Dendritic cell treated with granulocyte-macrophage colony-stimulating factor and Interleukin-4, amounts not matched to agents 40 ng/mL and 50 ng/mL, for 4 days (primary cell): ENCODE results near the gene GDF15.
"Not testable (repeated sequence)": the region's sequence is repeated elsewhere in the genome, so short reads cannot be mapped to it uniquely, and the experiment has no call there.

Source experiments
- H3K27ac Mint-ChIP-seq: one replicate; pipeline ENCODE4 v1.8.0; 2022; ENCODE audit warnings: mild to moderate bottlenecking, mixed read lengths
- H3K27me3 Mint-ChIP-seq: one replicate; pipeline ENCODE4 v1.8.0; 2022; ENCODE audit warnings: mild to moderate bottlenecking, mixed read lengths
- H3K36me3 Mint-ChIP-seq: one replicate; pipeline ENCODE4 v1.8.0; 2022; ENCODE audit warnings: low read depth, mixed read lengths
- H3K4me1 Mint-ChIP-seq: one replicate; pipeline ENCODE4 v1.8.0; 2022; ENCODE audit warnings: low read depth, mixed read lengths
- H3K4me3 Mint-ChIP-seq: one replicate; pipeline ENCODE4 v1.8.0; 2022; ENCODE audit warnings: mild to moderate bottlenecking, moderate library complexity, mixed read lengths
- H3K9me3 Mint-ChIP-seq: one replicate; pipeline ENCODE4 v1.8.0; 2022; ENCODE audit warnings: mixed read lengths
- intact Hi-C: fragments of 100-400 bp; cut with micrococcal nuclease; formaldehyde crosslinking; loops from one replicate; pipeline ENCODE4 v1.15.0; 2022

The GDF15 gene

GRCh38 chr19:18391509-18392075, 5.6 kb downstream of the GDF15 start:
- intact Hi-C loops, result loop anchor here (1.0 kb wide), 1 partner anchor 10 kb away; no protein-coding TSS in a partner anchor
- Mint-ChIP-seq H3K27ac (peak overlapping the region; percentile 96), H3K4me1 (peaks cover 94% of the 10 kb centered on the region), H3K4me3 (no peak overlapping the region), H3K27me3 (no peaks in the 10 kb centered on the region), H3K9me3 (no peaks in the 10 kb centered on the region), H3K36me3 (peaks cover 70% of the 10 kb centered on the region)

DNA sequence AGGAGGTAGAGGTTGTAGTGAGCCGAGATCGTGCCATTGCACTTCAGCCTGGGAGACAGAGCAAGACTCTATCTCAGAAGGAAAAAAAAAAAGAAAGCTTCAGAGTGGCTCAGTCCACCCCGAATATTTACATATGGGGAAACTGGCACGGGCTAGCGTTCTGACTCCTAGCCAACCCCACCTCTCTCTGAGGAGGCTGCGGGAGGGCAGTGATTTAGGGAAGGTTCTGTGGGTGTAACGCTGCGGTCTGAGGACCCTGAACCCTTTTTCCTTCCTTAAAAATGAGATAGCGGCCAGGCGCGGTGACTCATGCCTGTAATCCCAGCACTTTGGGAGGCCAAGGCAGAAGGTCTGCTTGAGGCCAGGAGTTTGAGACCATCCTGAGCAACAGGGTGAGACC, 6.5 kb downstream of the GDF15 start:
- Mint-ChIP-seq H3K4me1 (peaks cover 98% of the 10 kb centered on the region), H3K9me3 (no peaks in the 10 kb centered on the region), H3K27me3 (no peaks in the 10 kb centered on the region), H3K27ac (peak overlapping the region; percentile 96), H3K36me3 (peaks cover 78% of the 10 kb centered on the region), H3K4me3 (peak overlapping the region; percentile 95)
- intact Hi-C loops, result loop anchor here (1.0 kb wide), 1 partner anchor 9 kb away; no protein-coding TSS in a partner anchor

DNA sequence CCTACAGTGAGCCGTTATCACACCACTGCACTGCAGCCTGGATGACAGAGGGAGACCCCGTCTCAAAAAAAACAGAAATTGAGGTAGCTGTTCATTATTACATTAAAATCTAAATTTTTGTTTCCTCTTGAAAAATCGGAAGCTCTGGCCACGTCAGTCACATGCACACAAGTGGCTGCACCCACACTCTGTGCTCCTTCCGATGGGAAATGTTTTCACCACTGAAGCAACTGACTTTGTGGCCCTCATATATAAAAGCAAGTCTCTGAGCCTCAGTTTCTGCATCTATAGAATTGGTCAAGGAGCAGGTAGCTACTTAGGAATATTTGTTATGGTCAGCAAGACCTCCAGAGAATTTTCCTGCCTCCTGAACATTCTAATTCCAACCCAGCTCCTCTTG, 7.0 kb downstream of the GDF15 start:
- Mint-ChIP-seq H3K27me3 (no peaks in the 10 kb centered on the region), H3K4me1 (peaks cover 98% of the 10 kb centered on the region), H3K36me3 (peaks cover 83% of the 10 kb centered on the region), H3K4me3 (peak overlapping the region; percentile 95), H3K27ac (peak overlapping the region; percentile 96), H3K9me3 (no peaks in the 10 kb centered on the region)
- intact Hi-C loops, result loop anchor here (1.0 kb wide), 1 partner anchor 8 kb away; no protein-coding TSS in a partner anchor

DNA sequence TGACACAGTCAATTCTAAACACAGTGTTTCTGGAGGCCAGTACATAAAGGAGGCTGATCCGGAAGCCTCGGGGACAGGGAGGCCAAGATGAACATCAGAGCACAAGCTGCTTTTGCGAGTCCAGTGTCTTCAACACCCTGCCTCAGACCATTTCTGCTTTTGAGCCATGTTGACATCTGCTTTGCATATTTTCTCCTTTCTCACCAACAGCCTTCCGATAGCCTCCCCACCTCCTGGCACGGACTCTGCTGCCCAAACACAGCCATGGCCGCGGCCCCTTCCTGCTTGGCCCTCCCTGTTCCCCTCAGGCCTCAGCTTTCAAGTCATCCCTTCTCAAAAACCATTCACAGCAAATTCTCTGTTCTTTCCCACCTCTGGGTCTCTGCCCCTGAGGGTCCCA, 7.9 kb downstream of the GDF15 start:
- no peaks in the 10 kb centered on the region for H3K9me3 Mint-ChIP-seq
- no peaks in the 10 kb centered on the region for H3K27me3 Mint-ChIP-seq

DNA sequence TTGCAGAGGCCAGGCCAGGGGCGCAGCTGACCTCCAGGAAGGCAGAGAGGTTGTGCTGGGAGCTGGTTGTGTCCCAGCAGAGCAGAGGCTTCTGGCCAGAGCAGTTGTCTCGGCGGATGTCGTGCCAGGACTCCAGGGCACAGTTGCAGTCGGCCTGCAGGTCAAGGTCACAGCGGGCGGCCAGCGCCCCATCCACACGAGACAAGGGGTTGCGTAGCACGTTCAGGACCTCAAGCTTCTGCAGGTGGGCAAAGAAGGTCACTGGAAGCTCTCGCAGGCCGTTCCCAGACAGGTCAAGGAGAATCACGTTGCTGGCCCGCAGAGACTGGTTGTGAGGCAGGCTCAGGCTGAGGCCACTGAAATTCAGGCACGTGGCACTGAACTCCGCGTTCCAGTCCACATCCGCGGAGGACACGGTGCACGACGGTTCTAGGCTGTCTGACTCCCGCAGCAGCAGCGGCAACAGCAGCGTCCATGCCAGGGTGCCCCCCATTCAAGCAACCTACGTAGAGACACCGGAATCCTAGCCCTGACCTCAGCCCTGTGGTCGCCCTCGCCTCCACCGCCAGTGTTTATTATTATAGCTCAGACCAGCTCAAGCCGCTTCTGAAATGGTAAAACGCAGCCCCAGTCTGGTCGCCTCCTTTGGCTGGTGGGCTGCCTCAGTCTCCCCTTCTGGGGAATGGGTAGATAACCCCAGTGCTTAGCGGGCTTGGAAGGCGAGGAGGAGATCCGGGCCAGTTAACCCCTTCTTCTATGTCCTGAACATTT, 10.7 kb downstream of the GDF15 start:
- Mint-ChIP-seq H3K4me1 (peaks cover 84% of the 10 kb centered on the region), H3K27ac (peak overlapping the region; percentile 96), H3K9me3 (no peaks in the 10 kb centered on the region), H3K27me3 (no peaks in the 10 kb centered on the region), H3K36me3 (peaks cover 58% of the 10 kb centered on the region), H3K4me3 (peak overlapping the region; percentile 95)
- intact Hi-C loops, result no loop called here

More for the DNA sequence above, 7.9 kb downstream of the GDF15 start:
- H3K4me1 Mint-ChIP-seq, result peaks cover 95% of the 10 kb centered on the region
- H3K36me3 Mint-ChIP-seq, result peaks cover 85% of the 10 kb centered on the region
- intact Hi-C loops, result no loop called here
- H3K4me3 Mint-ChIP-seq, result peak overlapping the region; percentile 95
- peak overlapping the region; percentile 96 for H3K27ac Mint-ChIP-seq

GRCh38 chr19:18397242-18398202, 11.6 kb downstream of the GDF15 start, which contains the start of gene LRRC25:
LRRC25 (minus strand) TSS chr19:18397622; CDS start chr19:18396963, 659 bp downstream.
- intact Hi-C loops, result no loop called here
- H3K4me1 Mint-ChIP-seq, result peaks cover 84% of the 10 kb centered on the region
- H3K4me3 Mint-ChIP-seq, result peak within 1 kb of the TSS; percentile 95
- H3K36me3 Mint-ChIP-seq, result peaks cover 51% of the 10 kb centered on the region
- H3K9me3 Mint-ChIP-seq, result no peaks in the 10 kb centered on the region
- H3K27me3 Mint-ChIP-seq, result no peaks in the 10 kb centered on the region
- peak within 1 kb of the TSS; percentile 96 for H3K27ac Mint-ChIP-seq

- Mint-ChIP-seq H3K4me3 (peak overlapping the region; percentile 9), H3K4me1 (peaks cover 81% of the 10 kb centered on the region), H3K9me3 (no peaks in the 10 kb centered on the region), H3K27ac (peak overlapping the region; percentile 96), H3K27me3 (no peaks in the 10 kb centered on the region), H3K36me3 (peaks cover 40% of the 10 kb centered on the region)
- intact Hi-C loops, result no loop called here
These were observed 13.1 kb downstream of the GDF15 start for GRCh38 chr19:18399008-18399407.

DNA sequence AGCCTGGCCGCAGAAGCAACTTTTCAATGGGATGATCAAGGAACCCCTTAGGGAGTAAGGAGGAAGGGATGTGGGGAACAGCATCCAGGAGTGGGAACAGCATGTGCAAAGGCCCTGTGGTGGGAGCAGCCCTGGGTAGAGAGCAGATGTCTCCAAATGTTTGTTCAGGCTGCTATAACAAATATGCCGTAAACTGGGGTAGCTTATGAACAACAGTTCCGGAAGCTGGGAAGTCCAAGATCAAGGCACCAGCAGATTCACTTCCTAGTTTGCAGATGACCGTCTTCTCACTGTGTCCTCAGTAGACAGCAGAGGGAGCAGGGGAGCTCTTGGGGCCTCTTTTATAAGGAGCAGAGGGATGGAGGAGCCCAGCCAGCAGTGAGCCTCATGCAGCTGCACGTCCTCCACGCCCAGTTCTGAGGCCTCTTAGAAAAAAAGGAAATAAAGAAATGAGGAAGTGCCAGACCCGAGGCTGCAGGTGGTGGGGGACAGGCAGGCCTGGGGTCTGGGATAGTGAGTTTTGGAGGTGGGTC, 15.7 kb downstream of the GDF15 start:
- Mint-ChIP-seq H3K36me3 (peaks cover 14% of the 10 kb centered on the region), H3K27ac (peak overlapping the region; percentile 90), H3K27me3 (no peaks in the 10 kb centered on the region), H3K9me3 (no peaks in the 10 kb centered on the region), H3K4me1 (peaks cover 60% of the 10 kb centered on the region), H3K4me3 (peak overlapping the region; percentile 62)
- intact Hi-C loops, result loop anchor here (1.0 kb wide), 1 partner anchor 9 kb away; no protein-coding TSS in a partner anchor

DNA sequence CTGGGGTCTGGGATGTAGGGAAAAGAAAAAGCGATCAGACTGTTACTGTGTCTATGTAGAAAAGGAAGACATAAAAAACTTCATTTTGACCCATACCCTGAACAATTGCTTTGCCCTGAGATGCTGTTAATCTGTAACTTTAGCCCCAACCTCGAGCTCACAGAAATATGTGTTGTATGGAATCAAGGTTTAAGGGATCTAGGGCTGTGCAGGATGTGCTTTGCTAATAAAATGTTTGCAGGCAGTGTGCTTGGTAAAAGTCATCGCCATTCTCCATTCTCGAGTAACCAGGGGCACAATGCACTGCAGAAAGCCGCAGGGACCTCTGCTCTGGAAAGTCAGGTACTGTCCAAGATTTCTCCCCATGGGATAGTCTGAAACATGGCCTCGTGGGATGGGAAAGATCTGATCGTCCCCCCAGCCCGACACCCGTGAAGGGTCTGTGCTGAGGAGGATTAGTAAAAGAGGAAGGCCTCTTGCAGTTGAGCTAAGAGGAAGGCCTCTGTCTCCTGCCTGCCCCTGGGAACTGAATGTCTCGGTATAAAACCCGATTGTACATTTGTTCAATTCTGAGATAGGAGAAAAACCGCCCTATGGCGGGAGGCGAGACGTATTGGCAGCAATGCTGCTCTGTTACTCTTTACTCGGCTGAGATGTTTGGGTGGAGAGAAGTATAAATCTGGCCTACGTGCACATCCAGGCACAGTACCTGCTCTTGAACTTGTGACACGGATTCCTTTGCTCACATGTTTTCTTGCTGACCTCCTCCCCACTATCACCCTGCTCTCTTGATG, 16.7 kb downstream of the GDF15 start:
- Mint-ChIP-seq H3K27ac (peak overlapping the region; percentile 90), H3K4me1 (peaks cover 51% of the 10 kb centered on the region), H3K4me3 (peak overlapping the region; percentile 50)
- H3K36me3 Mint-ChIP-seq, H3K27me3 Mint-ChIP-seq, intact Hi-C loops, H3K9me3 Mint-ChIP-seq: not testable (repeated sequence)

GRCh38 chr19:18405754-18406153, 19.8 kb downstream of the GDF15 start:
- not testable (repeated sequence) for H3K27ac Mint-ChIP-seq, H3K9me3 Mint-ChIP-seq, H3K4me3 Mint-ChIP-seq

DNA sequence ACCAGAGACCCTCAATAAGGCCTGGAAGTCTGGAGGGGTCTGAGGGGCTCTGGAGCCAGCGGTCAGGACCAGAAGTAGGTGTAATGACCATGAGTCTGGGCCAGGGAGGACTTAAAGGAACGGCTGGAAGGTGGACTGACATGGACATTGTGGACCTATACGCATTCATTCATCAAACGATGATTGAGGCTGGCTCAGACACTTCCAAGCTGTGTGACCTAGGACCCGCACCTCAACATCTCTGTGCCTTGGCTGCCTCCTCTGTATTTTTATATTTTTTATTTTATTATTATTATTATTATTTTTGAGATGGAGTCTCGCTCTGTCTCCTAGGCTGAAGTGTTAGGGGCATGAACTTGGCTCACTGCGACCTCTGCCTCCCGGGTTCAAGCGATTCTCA, 20.8 kb downstream of the GDF15 start:
- Mint-ChIP-seq H3K9me3 (no peaks in the 10 kb centered on the region), H3K4me3 (no peak overlapping the region), H3K36me3 (no peaks in the 10 kb centered on the region), H3K27ac (no peak overlapping the region), H3K4me1 (peaks cover 40% of the 10 kb centered on the region), H3K27me3 (peaks cover 3% of the 10 kb centered on the region)
- intact Hi-C loops, result no loop called here

More at GRCh38 chr19:18405754-18406153, 19.8 kb downstream of the GDF15 start:
- H3K27me3 Mint-ChIP-seq, H3K36me3 Mint-ChIP-seq, intact Hi-C loops: not testable (repeated sequence)
- H3K4me1 Mint-ChIP-seq, result peaks cover 50% of the 10 kb centered on the region

DNA sequence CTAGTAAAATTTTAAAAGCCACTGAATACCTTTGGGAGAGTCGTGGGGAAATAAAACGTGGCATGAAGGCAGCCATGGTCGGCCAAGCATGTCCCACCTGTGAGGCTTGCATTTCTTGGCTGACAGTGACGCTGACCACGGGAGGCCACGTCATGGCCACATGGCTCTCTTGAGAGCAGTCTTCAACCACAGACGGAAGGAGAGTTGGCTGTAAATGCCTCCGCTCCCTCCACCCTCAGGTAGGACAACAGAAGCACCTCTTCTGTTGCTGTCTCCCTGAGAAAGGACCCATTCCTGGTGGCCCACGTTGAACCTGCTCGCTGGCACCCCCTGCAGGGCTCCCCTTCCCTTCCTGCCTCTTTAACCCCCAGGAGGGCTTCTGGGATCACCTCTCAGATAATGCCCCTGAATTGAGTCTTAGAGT, 22.1 kb downstream of the GDF15 start:
- H3K27ac Mint-ChIP-seq, result no peak overlapping the region
- H3K9me3 Mint-ChIP-seq, result no peaks in the 10 kb centered on the region
- H3K36me3 Mint-ChIP-seq, result no peaks in the 10 kb centered on the region
- no peak overlapping the region for H3K4me3 Mint-ChIP-seq
- intact Hi-C loops, result loop anchor here (2.0 kb wide), 2 partner anchors 19 to 59 kb away; no protein-coding TSS in a partner anchor
- H3K27me3 Mint-ChIP-seq, result peaks cover 14% of the 10 kb centered on the region
- peaks cover 27% of the 10 kb centered on the region for H3K4me1 Mint-ChIP-seq
